ENCODE measurements around the gene NAV2.

DNA sequence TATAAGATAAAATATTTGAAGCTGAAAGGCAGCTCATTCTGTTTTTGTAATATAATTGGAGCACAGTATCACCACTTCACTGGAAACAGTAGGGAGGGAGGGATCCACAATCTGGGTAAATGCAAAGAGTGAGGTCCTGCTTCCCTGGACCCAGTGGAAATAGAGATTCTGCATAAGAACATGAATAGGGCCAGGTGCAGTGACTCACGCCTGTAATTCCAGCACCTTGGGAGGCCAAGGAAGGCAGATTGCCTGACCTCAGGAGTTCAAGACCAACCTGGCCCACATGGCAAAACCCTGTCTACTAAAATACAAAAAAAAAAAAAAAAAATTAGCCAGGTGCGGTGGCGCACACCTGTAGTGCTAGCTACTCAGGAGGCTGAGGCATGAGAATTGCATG, 303.9 kb downstream of the NAV2 start:
- TF ChIP-seq POLR2A (IDR thresholded peaks at IDR 0.05; ENCODE audit: extremely low read depth, insufficient read length) (no peak), MYC (IDR thresholded peaks at IDR 0.05; ENCODE audit: low read depth, low read length) (no peak)
- TF ChIP-seq, protein P1, sequence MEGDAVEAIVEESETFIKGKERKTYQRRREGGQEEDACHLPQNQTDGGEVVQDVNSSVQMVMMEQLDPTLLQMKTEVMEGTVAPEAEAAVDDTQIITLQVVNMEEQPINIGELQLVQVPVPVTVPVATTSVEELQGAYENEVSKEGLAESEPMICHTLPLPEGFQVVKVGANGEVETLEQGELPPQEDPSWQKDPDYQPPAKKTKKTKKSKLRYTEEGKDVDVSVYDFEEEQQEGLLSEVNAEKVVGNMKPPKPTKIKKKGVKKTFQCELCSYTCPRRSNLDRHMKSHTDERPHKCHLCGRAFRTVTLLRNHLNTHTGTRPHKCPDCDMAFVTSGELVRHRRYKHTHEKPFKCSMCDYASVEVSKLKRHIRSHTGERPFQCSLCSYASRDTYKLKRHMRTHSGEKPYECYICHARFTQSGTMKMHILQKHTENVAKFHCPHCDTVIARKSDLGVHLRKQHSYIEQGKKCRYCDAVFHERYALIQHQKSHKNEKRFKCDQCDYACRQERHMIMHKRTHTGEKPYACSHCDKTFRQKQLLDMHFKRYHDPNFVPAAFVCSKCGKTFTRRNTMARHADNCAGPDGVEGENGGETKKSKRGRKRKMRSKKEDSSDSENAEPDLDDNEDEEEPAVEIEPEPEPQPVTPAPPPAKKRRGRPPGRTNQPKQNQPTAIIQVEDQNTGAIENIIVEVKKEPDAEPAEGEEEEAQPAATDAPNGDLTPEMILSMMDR (IDR thresholded peaks at IDR 0.05; ENCODE audit: low read depth, low read length): no peak
- TF ChIP-seq, protein P2, sequence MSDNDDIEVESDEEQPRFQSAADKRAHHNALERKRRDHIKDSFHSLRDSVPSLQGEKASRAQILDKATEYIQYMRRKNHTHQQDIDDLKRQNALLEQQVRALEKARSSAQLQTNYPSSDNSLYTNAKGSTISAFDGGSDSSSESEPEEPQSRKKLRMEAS (IDR thresholded peaks at IDR 0.05; ENCODE audit: low read depth, low read length): no peak

Data from NB4 (cell line).